ENCODE measurements around the gene AGPAT2.

- TF ChIP-seq GATA2 (IDR thresholded peaks at IDR 0.05; ENCODE audit: low read depth, low read length) (no peak), GATA3 (IDR thresholded peaks at IDR 0.05; ENCODE audit: low read depth, low read length) (no peak)
These were observed 44.8 kb downstream of the AGPAT2 start for GRCh38 chr9:136642439-136642921.

Data from SH-SY5Y (cell line).